Measurements from ENCODE around the gene ZNF524.

Gene ZNF524

GRCh38 chr19:55601084-55601483 lies 996 bp downstream of the ZNF524 start:
- DNase-seq (ENCODE audit: low read depth) = no peak
- H3K4me3 ChIP-seq (ENCODE audit: control insufficient read depth, low read depth, low read length) = peak overlapping the region; percentile 62
- no peak for TF ChIP-seq CTCF (IDR thresholded peaks at IDR 0.05; ENCODE audit: control insufficient read depth, insufficient read depth, low read depth, low read length, missing control alignments)

GRCh38 chr19:55602104-55603001 lies 2.3 kb downstream of the ZNF524 start:
- no peak overlapping the region for H3K4me3 ChIP-seq (ENCODE audit: control insufficient read depth, low read depth, low read length)
- DNase-seq (ENCODE audit: low read depth) = no peak
- no peak for TF ChIP-seq CTCF (IDR thresholded peaks at IDR 0.05; ENCODE audit: control insufficient read depth, insufficient read depth, low read depth, low read length, missing control alignments)

- no peak for DNase-seq (ENCODE audit: low read depth)
- TF ChIP-seq CTCF (IDR thresholded peaks at IDR 0.05; ENCODE audit: control insufficient read depth, insufficient read depth, low read depth, low read length, missing control alignments) = no peak
- no peak overlapping the region for H3K4me3 ChIP-seq (ENCODE audit: control insufficient read depth, low read depth, low read length)
Measured at GRCh38 chr19:55603115-55603514, 3.0 kb downstream of the ZNF524 start.

- TF ChIP-seq CTCF (IDR thresholded peaks at IDR 0.05; ENCODE audit: control insufficient read depth, insufficient read depth, low read depth, low read length, missing control alignments) = no peak
- no peak overlapping the region for H3K4me3 ChIP-seq (ENCODE audit: control insufficient read depth, low read depth, low read length)
- no peak for DNase-seq (ENCODE audit: low read depth)
Measured at GRCh38 chr19:55603581-55604292, 3.6 kb downstream of the ZNF524 start.

- peak overlapping the region; percentile 85 for H3K4me3 ChIP-seq (ENCODE audit: control insufficient read depth, low read depth, low read length)
- peak; percentile 71 for DNase-seq (ENCODE audit: low read depth)
- no peak for TF ChIP-seq CTCF (IDR thresholded peaks at IDR 0.05; ENCODE audit: control insufficient read depth, insufficient read depth, low read depth, low read length, missing control alignments)
Measured at GRCh38 chr19:55605207-55605636, 5.1 kb downstream of the ZNF524 start.

- no peak for DNase-seq (ENCODE audit: low read depth)
- peak within 1 kb of the TSS; percentile 85 for H3K4me3 ChIP-seq (ENCODE audit: control insufficient read depth, low read depth, low read length)
Measured at GRCh38 chr19:55605637-55606470, 5.8 kb downstream of the ZNF524 start, which contains the start of gene ZNF865. ZNF865 (plus strand) TSS chr19:55605647; CDS start chr19:55613619, 7,972 bp downstream.

More at GRCh38 chr19:55605637-55606470, 5.8 kb downstream of the ZNF524 start, which contains the start of gene ZNF865:
- TF ChIP-seq CTCF (IDR thresholded peaks at IDR 0.05; ENCODE audit: control insufficient read depth, insufficient read depth, low read depth, low read length, missing control alignments) = peak; percentile 91

Data from AG09309 (cell line).